T-helper 2 cell (primary cell): ENCODE measurements around the gene OLR1.

Source experiments
- DNase-seq, 5 experiments: peaks; one replicate each; pipeline versions ENCODE4 v3.0.0 to v3.0.0-alpha.2; 2012 to 2022

Gene OLR1

DNA sequence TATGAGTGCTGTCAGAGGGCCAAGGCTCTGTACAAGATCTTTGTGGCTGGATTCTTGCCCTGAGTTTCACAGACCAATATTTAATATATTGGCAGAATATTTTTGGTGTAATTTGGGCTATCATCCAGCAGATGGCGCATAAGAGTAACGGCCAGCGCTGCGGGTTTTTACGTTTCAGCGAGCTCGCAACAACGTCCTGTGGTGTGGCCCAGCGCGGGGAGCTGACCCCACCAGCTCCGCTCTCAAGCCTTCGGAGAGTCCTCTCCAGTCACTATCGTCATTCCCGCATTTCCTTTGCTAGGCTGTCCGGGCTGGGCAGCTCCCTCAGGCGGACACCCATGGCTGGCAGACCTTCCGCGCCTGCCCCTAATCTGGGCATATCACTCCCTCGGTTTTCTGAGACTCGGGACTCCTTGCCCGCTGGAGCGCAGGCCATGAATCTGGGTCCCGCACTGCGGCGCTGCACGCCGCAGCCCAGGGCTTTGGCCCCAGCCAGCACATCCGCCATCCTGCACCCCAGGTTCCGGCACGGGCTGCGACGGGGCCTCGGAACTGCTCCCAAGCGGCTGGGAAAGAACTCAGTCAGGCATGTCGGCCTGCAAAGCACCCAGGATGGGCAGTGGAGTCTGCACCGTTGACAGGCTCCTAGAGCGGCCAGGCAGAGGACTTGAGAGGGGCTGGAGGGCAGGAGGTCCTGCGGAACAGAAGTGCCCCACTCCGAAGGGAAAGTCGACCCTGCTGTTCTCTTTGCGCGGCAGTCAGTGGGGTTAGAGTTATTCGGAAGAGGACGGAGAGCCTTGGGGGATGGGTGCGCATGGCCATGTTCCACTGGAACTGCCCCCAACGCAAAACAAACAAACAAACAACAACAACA, 18.4 kb downstream of the OLR1 start:
- peak; percentile 16 to 58 (median 22) for DNase-seq

DNA sequence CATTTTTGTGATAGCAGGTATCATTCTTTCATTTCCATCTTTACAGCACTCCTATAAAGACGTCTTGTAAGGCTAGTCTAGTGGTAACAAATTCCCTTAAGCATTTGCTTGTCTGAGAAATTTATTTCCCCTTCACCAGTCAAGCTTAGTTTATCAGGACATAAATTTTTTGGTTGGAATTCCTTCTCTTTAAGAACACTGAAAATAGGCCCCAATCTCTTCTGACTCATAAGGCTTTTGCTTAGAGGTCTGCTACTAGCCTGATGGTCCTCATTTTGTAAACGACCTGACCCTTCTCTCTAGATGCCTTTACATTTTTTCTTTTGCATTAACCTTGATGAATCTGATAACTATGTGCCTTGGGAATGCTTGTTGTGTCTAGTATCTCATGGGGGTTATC, 20.3 kb downstream of the OLR1 start:
- no peak for DNase-seq

DNA sequence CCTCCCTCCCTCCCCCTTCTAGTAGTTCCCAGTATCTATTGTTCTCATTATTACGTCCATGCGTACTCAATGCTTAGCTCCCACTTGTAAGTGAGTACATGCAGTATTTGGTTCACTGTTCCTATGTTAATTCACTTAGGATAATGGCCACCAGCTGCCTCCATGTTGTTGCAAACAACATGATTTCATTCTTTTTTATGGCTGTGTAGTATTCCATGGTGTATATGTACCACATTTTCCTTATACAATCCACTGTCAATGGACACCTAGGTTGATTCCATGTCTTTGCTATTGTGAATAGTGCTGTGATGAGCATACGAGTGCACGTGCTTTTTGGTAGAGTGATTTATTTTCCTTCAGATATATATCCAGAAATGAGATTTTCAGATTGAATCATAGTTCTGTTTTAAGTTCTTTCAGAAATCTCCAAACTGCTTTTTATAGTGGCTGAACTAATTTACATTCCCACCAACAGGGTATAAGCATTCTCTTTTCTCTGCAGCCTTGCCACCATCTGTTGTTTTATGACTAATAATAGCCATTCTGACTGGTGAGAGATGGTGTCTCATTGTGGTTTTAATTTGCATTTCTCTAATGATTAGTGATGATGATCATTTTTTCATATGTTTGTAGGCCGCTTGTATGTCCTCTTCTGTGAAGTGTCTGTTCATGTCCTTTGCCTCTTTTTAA, 24.1 kb downstream of the OLR1 start:
- DNase-seq = no peak

DNA sequence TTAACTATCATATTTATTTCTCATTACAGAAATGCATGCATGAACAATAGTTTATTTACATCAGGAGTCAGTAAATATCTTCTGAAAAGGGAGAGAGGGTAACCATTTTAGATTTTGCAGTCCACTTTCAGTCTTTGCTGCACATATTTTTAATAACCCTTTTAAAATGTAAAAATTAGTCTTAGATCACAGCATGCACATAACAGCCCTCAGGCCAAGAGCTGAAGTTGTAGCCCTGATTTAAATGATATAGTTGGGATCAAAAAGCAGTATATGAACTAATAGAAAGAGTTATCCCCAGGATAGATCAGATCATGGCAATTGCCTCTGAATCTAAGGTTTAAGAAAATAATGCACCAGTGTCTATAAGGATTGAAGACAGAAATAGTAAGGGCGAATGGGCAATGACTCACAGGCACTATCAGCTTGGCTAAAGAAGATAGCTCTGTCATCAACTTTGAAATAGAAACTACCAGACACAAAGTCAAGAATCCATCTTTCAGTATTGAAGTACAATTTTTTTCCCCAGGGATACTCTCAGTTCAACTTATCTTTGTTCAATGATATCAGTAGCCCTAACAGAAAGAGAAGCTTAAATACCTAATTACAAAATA, 28.8 kb downstream of the OLR1 start:
- DNase-seq = no peak

DNA sequence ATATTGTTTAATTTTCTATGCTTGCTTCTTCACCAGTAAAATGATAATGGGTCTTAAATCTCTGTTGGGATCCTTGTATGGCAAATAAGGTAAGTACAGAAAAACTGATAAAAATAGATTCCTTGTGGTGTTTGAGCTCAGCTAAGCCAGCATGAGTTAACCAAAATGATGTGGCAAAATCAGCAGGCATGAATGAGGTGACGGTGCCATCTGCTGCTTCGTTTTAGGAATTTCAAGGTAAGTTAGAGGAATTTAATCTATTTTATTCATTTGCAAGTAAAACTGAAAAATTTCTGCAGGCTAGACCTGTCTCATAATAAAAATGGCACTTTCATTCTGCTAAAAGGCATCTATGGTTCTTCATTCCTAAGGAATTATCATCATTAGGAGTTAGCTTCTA, 31.9 kb downstream of the OLR1 start:
- DNase-seq = peak in 3 of 5 experiments; percentile 1 to 68 (median 11)

DNA sequence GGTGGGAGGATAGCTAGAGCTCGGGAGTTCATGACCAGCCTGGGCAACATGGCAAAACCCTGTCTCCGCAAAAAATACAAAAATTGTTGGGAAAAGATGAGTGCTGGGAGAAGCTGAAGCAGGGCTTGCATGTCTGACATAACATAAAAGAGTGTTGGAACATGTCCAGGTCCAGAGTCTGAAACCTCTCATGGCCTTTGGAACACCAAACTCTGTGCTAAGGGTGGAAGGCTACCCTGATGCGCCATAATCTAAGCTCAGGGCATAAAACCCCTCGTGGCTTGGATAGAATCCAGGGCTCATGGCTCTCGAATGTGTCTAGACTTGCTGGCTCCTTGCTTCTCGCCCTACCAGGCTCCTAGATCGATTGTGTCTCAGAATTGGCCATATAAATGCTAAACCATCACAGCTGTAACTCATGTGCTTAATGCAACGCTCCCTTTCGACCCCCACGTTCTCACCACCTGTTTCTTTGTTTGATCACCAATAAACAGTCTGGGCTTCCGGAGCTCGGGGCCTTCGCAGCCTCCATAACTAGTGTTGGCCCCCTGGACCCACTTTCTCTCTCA, 35.2 kb downstream of the OLR1 start:
- no peak for DNase-seq

DNA sequence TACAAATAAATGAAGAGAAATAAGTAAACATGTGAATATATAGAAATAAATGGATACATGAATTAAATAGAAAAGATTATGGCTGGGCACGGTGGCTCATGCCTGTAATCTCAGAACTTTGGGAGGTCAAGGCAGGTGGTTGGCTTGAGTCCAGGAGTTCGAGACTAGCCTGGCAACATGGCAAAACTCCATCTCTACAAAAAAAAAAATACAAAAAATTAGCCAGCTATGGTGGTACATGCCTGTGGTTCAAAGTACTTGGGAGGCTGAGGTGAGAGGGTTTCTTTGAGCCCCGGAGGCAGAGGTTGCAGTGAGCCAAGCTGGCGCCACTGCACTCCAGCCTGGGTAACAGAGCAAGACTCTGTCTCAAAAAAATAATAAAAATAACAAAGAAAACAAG, 36.8 kb downstream of the OLR1 start:
- no peak for DNase-seq

DNA sequence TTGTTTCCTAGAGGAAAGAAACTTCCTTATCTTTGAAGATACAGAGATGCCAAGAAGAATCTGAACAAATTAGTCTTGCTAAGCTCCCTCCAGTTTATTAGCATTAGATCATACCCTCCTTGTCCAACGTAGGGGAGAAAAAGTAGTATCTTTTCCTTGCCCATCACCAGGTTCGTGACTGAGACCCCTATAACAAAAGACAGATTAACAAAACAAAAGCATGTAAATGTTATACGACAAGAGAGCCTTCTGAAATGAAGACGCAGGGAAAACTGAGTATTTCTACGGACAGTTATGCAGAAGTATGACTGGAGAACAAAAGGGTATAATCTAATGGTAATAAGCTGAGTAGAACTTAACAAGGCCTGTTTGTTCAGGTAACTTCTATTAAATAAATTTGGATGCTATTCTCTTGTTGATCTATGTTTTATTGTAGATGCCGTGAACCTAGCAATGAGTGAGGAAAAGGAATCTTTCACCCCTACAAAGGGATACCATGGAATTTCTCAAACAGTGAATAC, 39.0 kb downstream of the OLR1 start:
- no peak for DNase-seq

DNA sequence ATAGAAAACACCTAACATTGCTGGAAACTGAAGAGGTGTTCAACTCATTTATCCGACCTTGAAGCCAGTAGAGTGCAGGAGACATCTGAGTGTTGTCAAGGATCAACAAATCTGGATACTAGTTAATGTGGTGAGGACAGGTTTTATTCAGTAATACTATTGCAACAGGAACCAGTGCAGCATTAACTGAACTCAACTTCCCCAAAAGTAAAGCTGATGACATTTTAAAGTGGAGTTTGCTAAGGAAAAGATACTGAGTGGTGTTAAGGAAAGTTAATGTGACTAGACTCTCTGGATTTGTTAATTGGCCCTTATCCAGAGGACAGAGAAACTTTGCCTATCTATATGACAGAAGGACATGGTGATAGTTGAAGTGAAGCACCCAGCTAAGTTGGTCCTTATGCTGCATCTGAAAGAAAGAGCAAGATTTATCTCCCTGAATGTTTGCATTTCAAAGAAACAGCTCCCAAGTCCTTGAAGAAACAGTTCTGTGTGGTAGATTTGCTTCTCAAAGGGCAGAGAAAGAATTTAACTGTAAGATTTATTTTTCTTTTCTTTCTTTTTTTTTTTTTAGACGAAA, 40.7 kb downstream of the OLR1 start:
- DNase-seq = no peak

DNA sequence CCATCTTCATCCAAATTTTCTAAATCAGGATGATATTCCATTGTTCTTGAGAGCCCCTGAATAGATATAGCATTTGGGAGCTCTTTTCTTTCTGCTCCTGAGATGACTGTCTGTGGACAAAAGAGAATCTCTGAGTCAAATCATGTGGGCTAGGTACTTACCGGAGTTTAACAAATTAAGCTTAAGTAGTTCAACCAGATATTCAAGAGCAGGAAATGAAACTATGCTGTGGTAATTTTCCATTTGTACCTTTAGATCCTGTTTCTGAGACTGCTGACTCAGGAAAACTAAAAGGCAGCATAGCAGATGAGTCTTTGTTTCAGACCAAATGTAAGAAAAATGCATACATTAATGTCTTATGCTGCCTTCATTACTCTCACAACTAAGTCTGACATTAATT, 41.9 kb downstream of the OLR1 start, which contains the start of gene CLEC7A:
Gene CLEC7A (minus strand): TSS at position 158 of the 400 bp plus-strand sequence. CDS start 117 bp downstream, at position 41.
- DNase-seq = peak in 1 of 5 experiments; percentile 68

DNA sequence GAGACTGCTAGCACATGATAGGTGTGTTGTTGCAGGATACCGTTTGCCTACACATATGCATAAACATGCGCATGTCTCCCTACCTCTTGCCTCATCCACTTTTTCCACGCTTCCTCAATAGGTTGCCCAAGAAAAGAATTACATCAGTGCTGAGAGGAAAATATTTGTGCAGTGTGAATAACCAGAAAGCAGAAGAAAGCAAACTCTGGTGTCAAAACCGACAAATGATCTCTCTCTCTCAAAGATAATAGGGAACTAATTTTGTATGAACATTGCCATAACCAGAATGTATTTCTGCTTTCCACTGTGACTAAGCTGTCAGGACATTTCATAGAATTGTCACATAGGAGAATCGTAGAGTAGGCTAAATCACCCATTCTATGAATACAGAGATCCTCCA, 43.2 kb downstream of the OLR1 start:
- no peak for DNase-seq

DNA sequence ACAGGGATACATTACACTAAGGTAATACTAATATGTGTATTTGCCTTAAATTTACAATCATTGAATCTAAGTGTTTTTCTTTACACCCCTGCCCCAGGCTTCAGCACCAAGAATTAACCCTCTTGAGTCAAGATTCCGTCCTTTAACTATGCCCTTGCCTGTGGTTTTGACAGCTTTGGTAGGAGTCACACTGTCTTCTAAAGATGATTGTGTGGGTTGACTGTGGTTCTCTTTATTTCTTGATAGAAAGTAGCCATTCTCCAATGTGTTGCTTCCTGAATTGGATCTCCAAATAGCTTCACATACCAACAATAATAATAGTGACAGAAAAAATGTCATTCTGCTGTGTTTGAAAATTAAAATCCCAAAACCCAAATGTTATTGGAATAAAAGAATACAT, 45.5 kb downstream of the OLR1 start:
- no peak for DNase-seq

DNA sequence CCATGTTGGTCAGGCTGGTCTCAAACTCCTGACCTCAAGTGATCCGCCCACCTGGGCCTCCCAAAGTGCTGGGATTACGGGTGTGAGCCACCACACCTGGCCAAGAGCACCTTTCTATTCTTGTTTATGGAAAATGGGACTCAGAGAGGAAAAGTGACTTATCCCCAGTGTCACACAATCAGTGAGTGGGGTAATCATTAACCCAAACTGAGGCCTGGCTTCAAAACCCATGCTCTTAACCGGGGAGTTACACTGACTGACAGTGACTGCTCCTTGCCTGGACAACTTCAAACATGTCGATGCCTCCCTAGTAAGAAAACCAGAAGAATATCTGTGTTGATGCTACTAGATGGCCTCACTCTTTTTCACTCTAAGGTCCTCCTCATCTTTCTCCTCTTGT, 49.2 kb downstream of the OLR1 start:
- DNase-seq = no peak

DNA sequence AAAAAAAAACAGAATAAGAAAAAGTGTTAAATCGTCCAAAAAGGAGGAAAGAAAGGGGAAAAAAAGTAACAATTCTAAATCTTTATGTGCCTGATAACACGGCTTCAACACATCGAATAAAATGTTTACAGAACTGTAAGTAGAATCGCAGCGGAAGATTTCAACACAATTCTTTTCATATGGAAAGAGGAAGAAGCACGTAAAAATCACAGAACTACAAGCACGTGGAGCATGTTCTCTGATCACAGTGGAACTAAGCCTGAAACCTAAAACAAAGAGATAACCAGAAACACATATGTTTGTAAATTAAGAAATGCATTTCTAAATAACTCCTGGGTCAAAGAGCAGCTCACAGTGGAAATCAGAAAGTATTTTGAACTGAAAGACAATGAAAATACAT, 50.7 kb downstream of the OLR1 start:
- DNase-seq = no peak

DNA sequence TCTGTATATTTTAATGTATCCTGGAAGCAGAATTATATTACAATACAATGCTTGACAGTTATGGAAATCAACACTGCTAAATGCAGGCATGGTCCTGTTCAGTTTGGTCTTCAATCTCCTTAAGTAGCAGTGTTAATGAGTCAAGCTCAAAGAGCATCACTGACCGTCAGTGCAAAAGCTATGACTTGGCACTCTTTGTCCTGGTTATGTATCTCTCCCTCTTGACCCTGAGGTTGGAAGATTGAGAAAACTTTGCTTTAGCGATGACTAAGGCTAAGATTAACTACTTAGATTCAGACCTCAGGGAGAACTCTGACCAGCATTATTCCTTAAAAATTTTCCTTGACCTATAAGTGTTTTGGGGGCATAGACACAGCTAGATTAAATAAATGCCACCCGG, 52.9 kb downstream of the OLR1 start:
- no peak for DNase-seq

DNA sequence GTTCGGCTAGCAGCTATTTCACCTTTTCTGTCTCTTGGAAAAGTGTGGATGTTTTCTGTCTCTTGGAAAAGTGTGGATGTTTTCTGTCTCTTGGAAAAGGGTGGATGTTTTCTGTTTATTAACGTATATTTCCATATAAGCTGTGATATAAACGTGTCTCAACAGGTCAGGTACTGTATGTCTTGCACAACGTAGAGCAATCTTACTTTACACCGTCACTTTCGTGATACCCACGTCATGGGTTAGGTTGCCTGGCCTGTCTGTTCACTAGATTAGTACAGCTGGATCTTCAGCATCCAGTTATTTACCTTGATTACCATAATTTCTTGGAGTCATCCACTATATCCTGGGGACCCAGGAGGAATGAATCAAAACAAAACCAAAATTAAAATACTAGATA, 56.0 kb downstream of the OLR1 start:
- DNase-seq = no peak

DNA sequence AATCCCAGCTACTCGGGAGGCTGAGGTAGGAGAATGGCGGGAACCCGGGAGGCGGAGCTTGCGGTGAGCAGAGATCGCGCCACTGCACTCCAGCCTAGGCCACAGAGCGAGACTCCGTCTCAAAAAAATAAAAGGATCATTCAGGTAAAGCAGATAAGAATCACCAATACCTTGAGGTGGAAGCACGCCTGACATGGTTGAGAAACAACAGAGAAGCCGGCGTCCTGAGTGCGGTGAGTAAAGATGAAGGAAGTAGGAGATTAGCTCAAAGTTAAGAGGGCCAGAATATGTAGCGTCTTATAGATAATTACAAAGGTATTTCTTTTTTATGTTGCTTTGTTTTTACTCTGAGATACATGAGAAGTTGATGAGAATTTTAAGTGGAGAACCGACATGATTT, 56.6 kb downstream of the OLR1 start:
- no peak for DNase-seq

DNA sequence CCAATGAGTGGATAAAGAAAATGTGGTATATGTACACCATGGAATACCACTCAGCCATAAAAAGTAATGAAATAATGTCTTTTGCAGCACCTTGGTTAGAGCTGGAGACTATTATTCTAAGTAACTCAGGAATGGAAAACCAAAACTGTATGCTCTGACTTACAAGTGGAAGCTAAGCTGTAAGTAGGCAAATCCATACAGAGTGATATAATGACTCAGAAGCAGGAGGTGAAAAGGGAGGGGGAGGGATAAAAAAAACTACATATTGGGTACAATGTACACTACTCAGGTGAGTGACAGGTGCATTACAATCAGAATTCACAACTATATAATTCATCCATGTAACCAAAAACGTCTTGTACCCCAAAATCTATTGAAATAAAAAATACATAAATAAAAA, 58.0 kb downstream of the OLR1 start:
- DNase-seq = no peak

DNA sequence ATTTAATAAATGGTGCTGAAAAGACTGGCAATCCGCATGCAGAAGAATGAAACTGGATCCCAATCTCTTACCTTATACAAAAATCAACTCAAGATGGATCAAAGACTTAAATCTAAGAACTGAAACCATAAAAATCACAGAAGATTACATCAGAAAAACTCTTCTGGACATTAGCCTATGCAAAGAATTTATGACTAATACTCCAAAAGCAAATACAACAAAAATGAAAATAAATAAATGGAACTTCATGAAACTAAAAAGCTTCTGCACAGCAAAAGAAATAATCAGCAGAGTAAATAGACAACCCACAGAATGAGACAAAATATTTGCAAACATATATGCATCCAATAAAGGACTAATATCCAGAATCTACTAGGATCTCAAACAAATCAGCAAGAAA, 58.9 kb downstream of the OLR1 start:
- no peak for DNase-seq

DNA sequence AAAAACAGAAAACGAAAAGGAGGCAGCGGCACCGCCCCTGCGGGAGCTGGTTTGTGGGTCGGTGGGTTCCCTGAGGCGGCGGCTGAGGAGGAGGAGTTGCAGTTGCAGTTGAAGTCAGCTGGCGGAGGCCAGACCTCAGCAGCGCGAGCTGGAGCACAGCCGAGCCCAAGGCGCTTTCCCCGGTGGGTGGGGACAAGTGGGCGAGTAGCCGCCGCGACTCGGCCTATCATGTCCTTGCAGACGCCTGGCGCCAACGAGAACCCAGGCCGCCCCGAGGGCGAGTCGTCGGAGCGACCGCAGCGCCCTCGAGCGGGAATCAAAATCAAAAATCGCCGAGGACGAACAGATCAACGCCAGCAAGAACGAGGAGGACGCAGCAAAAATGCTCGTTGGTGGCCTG, 60.5 kb downstream of the OLR1 start:
- no peak for DNase-seq

DNA sequence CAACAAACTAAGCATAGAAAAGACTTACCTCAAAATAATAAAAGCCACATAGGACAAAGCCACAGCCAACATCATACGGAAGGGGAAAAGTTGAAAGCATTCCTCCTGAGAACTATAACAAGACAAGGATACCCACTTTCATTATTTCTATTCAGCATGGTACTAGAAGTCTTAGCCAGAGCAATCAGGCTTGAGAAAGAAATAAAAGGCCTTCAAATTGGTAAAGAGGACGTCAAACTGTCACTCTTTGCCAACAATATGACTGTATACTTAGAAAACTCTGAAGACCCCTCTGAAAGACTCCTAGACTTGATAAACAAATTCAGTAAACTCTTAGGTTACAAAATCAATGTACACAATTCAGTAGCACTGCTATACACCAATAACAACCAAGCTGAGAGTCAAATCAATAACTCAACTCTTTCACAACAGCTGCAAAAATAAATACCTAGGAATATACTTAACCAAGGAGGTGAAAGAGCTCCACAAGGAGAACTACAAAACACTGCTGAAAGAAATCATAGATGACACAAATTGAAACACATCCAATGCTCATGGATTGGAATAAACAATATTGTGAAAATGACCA, 61.6 kb downstream of the OLR1 start:
- DNase-seq = no peak
